ENCODE measurements around the gene FAF2. TPM values are rescaled to one million over a fixed set of nuclear protein-coding genes. Genes with fewer than 3 reads are reported as not detected.

Gene FAF2
- total and polyA plus RNA-seq, 2 donors (not counting 3 experiments of a cell fraction or from before 2014, with no cell fraction given) = 27.9 to 43.5 TPM

GRCh38 chr5:176409765-176410164, 38.4 kb upstream of the FAF2 start:
- Histone ChIP-seq H3K27ac (ENCODE audit: insufficient read depth, low read depth, low read length) (no peak overlapping the region), H3K36me3 (ENCODE audit: control insufficient read depth in 2 of 2, extremely low read depth in 1 of 2, insufficient read depth in 2 of 2, low read length in 2 of 2) (peaks cover 3 to 9% of the 10 kb centered on the region in 2 experiments), H3K9me3 (replicated peaks; ENCODE audit: control insufficient read depth, insufficient read depth, low read length) (no peaks in the 10 kb centered on the region), H3K4me1 (ENCODE audit: control insufficient read depth, extremely low read depth, insufficient read depth, low read length) (no peaks in the 10 kb centered on the region), H3K4me3 (replicated peaks in 1 of 3; ENCODE audit: insufficient read depth in 1 of 3, low read depth in 1 of 3, low read length in 3 of 3) (no peak overlapping the region), H3K79me2 (ENCODE audit: control insufficient read depth, insufficient read depth, low read length) (peaks cover 4% of the 10 kb centered on the region), H3K27me3 (ENCODE audit: control insufficient read depth in 2 of 2, insufficient read depth in 2 of 2, low read length in 2 of 2) (no peaks in the 10 kb centered on the region), H3K4me2 (ENCODE audit: insufficient read depth, low read length) (no peak overlapping the region), H4K20me1 (replicated peaks; ENCODE audit: control insufficient read depth, extremely low read depth, insufficient read depth, low read length) (no peaks in the 10 kb centered on the region), H3K9me1 (replicated peaks; ENCODE audit: control insufficient read depth, extremely low read depth, insufficient read depth, low read length) (no peaks in the 10 kb centered on the region), H2AFZ (ENCODE audit: low read depth, low read length) (no peak overlapping the region), H3K9ac (replicated peaks; ENCODE audit: extremely low read depth, insufficient read depth, low read length) (no peak overlapping the region)
- no peak for FAIRE-seq
- intact Hi-C loops (cut with micrococcal nuclease) = no loop called here
- ChIA-PET CTCF (no interaction called here), POLR2A (no interaction called here)
- TF ChIP-seq FOS (IDR thresholded peaks at IDR 0.05; ENCODE audit: borderline replicate concordance, insufficient read depth, low read length) = no peak
- TF ChIP-seq JUN (IDR thresholded peaks at IDR 0.05; ENCODE audit: borderline replicate concordance, insufficient read depth, insufficient read length, low read depth) = no peak
- TF ChIP-seq EZH2 (IDR thresholded peaks at IDR 0.05; ENCODE audit: borderline replicate concordance, low read depth, low read length, severe bottlenecking) = no peak
- TF ChIP-seq POLR2A (IDR thresholded peaks at IDR 0.05; ENCODE audit: low read depth, low read length) = no peak
- TF ChIP-seq CTCF (IDR thresholded peaks at IDR 0.05; ENCODE audit: extremely low read depth in 1 of 2, insufficient read depth in 1 of 2, low read depth in 1 of 2, low read length in 2 of 2) = no peak
- TF ChIP-seq MAX (IDR thresholded peaks at IDR 0.05; ENCODE audit: insufficient read depth, insufficient read length) = no peak
- TF ChIP-seq POLR2AphosphoS5 (IDR thresholded peaks at IDR 0.05; ENCODE audit: insufficient read depth, low read depth, low read length) = no peak
- no peak for TF ChIP-seq GATA2 (IDR thresholded peaks at IDR 0.05; ENCODE audit: insufficient read depth, insufficient read length, low read depth, low read length)
- TF ChIP-seq MYC (IDR thresholded peaks at IDR 0.05; ENCODE audit: low read depth, low read length) = no peak
- BruUV-seq (replicated peaks) = no TSS peak
- DNase-seq (ENCODE audit: low read depth, low spot score) = no peak
- dilution Hi-C loops (cut with MboI; ENCODE audit: extremely low pct_ligation_motif_present, low sequenced_read_pairs) = no loop called here

Data from endothelial cell of umbilical vein (primary cell).